ENCODE measurements around the gene SLC4A3. TPM values are rescaled to one million over a fixed set of nuclear protein-coding genes. Genes with fewer than 3 reads are reported as not detected.

SLC4A3 gene
- total RNA-seq, 1 experiment from 2014 or later = 13.5 TPM

DNA sequence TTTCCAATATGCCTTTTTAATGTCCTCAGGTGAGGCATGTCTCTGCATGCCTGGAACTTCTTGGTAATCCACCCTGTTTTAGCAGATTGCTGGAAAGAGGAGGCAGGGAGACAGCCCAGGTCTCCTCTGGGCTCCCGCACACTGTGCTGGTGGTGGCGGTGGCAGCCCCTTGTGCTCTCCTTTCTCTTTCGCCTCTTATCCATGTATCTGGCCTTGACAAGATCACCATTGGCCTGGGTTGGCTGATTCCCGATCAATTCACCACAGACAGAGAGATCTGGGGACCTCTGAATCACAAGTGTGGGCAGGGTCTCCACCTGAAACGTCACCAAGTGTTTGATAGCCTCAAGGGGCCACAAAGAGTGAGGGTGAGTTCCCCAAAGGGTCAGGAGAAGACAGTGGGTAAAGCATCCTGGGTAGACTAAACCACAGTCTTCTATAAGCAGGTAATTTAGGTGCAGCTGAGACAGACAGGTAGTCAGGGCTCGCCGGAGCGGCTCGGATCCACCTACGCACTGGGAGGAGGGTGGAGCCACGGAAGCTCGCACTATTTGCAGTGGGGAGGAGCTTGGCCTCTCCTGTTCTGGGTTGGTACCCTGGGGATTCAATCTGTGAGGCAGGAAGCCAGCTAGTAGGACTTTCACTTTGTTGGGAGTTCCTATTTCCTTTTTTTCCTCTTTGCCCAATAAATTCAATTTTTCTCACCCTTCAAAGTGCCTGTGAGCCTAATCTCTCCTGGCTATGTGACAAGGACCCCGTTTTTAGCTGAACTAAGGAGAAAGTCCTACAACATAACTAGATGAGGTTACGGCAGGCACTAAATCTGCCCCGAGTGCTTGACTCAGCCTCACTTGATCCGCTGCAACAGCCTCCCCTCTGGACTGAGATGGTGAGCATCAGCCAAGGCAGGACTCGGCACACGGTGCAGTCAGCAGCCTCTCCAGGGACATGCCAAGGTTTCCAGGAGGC, 57.6 kb downstream of the SLC4A3 start:
- in situ Hi-C loops (cut with HindIII; ENCODE audit: low pct_unique_long_range_greater_than_20kb, low sequenced_read_pairs) (no loop called here), intact Hi-C loops (cut with micrococcal nuclease; ENCODE audit: unreplicated experiment) (no loop called here)
- peak overlapping the region; percentile 41 to 60 for H3K4me3 ChIP-seq (ENCODE audit: low read depth in 2 of 2, low read length in 2 of 2)
- DNase-seq (ENCODE audit: low read depth, low spot score) = peak; percentile 43
- TF ChIP-seq, protein P1, sequence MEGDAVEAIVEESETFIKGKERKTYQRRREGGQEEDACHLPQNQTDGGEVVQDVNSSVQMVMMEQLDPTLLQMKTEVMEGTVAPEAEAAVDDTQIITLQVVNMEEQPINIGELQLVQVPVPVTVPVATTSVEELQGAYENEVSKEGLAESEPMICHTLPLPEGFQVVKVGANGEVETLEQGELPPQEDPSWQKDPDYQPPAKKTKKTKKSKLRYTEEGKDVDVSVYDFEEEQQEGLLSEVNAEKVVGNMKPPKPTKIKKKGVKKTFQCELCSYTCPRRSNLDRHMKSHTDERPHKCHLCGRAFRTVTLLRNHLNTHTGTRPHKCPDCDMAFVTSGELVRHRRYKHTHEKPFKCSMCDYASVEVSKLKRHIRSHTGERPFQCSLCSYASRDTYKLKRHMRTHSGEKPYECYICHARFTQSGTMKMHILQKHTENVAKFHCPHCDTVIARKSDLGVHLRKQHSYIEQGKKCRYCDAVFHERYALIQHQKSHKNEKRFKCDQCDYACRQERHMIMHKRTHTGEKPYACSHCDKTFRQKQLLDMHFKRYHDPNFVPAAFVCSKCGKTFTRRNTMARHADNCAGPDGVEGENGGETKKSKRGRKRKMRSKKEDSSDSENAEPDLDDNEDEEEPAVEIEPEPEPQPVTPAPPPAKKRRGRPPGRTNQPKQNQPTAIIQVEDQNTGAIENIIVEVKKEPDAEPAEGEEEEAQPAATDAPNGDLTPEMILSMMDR (IDR thresholded peaks at IDR 0.05) = no peak
- no peak; the same call in 1 of the 2 replicates for TF ChIP-seq POLR2AphosphoS5 (IDR thresholded peaks at IDR 0.05; ENCODE audit: low read depth, low read length)
- TF ChIP-seq REST (IDR thresholded peaks at IDR 0.05; ENCODE audit: insufficient read depth in 1 of 2, low read depth in 2 of 2, low read length in 1 of 2) = no peak
- TF ChIP-seq SIN3A (IDR thresholded peaks at IDR 0.05; ENCODE audit: borderline replicate concordance, insufficient read depth, low read depth, low read length) = no peak
- no peak for TF ChIP-seq TCF7L2 (IDR thresholded peaks at IDR 0.05; ENCODE audit: low read depth, low read length)
- ATAC-seq = peak; percentile 90
- no peaks in the 10 kb centered on the region for H3K9me3 ChIP-seq (ENCODE audit: control insufficient read depth, insufficient read depth, low read depth, low read length)
- peak overlapping the region; percentile 74 for H3K27ac ChIP-seq (ENCODE audit: low read length)
- CTCF ChIA-PET = no interaction called here
- POLR2A ChIA-PET = interaction anchor here (0.7 kb wide), 1 partner anchor 106 kb away, joined by 5 read pairs; no protein-coding TSS in a partner anchor
- no peaks in the 10 kb centered on the region for H3K27me3 ChIP-seq (ENCODE audit: control insufficient read depth, insufficient read depth, low read length)
- peaks cover 5% of the 10 kb centered on the region; the same call in 1 of the 2 replicates for H3K36me3 ChIP-seq (ENCODE audit: control insufficient read depth, insufficient read depth, low read length)
- H3K4me1 ChIP-seq (ENCODE audit: control insufficient read depth, insufficient read depth, low read length) = peaks cover 24% of the 10 kb centered on the region
- TSS peak; percentile 93 for BruUV-seq (replicated peaks)

- BruUV-seq (replicated peaks) = no TSS peak
- no peak for DNase-seq (ENCODE audit: low read depth, low spot score)
- Histone ChIP-seq H3K27me3 (ENCODE audit: control insufficient read depth, insufficient read depth, low read length) (no peaks in the 10 kb centered on the region), H3K36me3 (ENCODE audit: control insufficient read depth, insufficient read depth, low read length) (peaks cover 5% of the 10 kb centered on the region; the same call in 1 of the 2 replicates), H3K9me3 (ENCODE audit: control insufficient read depth, insufficient read depth, low read depth, low read length) (no peaks in the 10 kb centered on the region), H3K27ac (ENCODE audit: low read length) (no peak overlapping the region), H3K4me3 (ENCODE audit: low read depth in 2 of 2, low read length in 2 of 2) (no peak overlapping the region), H3K4me1 (ENCODE audit: control insufficient read depth, insufficient read depth, low read length) (peaks cover 28% of the 10 kb centered on the region)
- no peak for TF ChIP-seq SIN3A (IDR thresholded peaks at IDR 0.05; ENCODE audit: borderline replicate concordance, insufficient read depth, low read depth, low read length)
- CTCF ChIA-PET = no interaction called here
- intact Hi-C loops (cut with micrococcal nuclease; ENCODE audit: unreplicated experiment) (no loop called here), in situ Hi-C loops (cut with HindIII; ENCODE audit: low pct_unique_long_range_greater_than_20kb, low sequenced_read_pairs) (no loop called here)
- ATAC-seq = no peak
- POLR2A ChIA-PET = interaction anchor here (0.6 kb wide), 1 partner anchor 142 kb away, joined by 8 read pairs; no protein-coding TSS in a partner anchor
These were observed 59.8 kb downstream of the SLC4A3 start for GRCh38 chr2:219687272-219687671.
